ENCODE results near the gene GAS7. TPM values are rescaled to one million over a fixed set of nuclear protein-coding genes. Genes with fewer than 3 reads are reported as not detected.

GAS7 gene
- total and polyA plus RNA-seq, 9 of the 15 experiments (the other 6 are each of a cell fraction or from before 2014, with no cell fraction given), result 0.11 to 0.33 TPM; not detected in 7

DNA sequence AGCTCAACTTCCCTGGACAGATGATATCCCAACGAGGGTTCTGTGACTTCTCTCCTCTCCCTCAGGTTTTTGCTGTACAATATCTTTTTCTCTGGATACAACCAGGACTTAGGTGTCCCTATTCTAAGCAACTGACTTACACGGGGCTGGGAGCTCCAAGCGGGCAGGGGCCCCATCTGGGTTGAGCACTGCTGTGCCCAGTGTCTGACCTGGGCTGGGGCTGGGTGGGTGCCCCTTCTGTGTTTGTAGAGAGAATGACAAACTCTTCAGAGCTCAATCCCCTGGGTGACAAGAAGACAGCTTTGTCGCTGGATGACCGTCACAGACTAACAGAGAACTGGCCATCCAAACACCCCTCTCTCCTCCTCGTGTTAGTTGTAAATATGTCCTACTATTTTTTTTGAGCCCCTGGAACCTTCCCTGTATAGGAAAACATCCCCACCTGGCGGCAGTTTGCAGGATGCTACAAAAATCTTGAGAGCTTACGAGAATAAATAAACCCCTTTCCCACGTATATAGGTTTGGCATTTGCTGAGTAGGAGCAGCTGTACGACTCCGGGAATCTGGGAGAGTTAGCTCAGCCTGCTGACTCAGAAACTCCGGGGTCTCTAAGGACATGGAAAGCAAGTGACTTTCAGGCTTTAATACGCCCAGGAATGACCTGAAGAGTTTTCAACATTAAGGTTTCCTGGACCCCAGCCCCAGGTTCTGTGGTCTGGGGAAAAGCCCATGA lies 269.6 kb downstream of the GAS7 start:
- intact Hi-C loops (cut with micrococcal nuclease) (no loop called here), in situ Hi-C loops (cut with MboI) (loop anchor here (10.0 kb wide), 1 partner anchor 686 kb away; no protein-coding TSS in a partner anchor)
- Histone ChIP-seq H3K9ac (ENCODE audit: insufficient read depth in 1 of 2, low read depth in 2 of 2, low read length in 2 of 2) (no peak overlapping the region), H2AFZ (ENCODE audit: low read depth, low read length) (no peak overlapping the region), H4K20me1 (replicated peaks; ENCODE audit: control insufficient read depth, insufficient read depth, low read length) (no peaks in the 10 kb centered on the region), H3K9me3 (replicated peaks; ENCODE audit: control insufficient read depth, insufficient read depth, low read depth, low read length) (no peaks in the 10 kb centered on the region), H3K36me3 (ENCODE audit: control insufficient read depth, insufficient read depth, low read length) (no peaks in the 10 kb centered on the region), H3K4me2 (ENCODE audit: insufficient read depth, low read length) (no peak overlapping the region), H3K9me1 (ENCODE audit: control insufficient read depth, insufficient read depth, low read length) (no peaks in the 10 kb centered on the region), H3K4me3 (no peak overlapping the region), H3K27me3 (ENCODE audit: control insufficient read depth in 2 of 2, insufficient read depth in 2 of 2, low read length in 2 of 2) (peaks cover 0 to 6% of the 10 kb centered on the region in 2 experiments; a peak in 3 of 5 replicates), H3K4me1 (replicated peaks in 1 of 2; ENCODE audit: control insufficient read depth in 2 of 2, insufficient read depth in 2 of 2, low read length in 2 of 2) (no peaks in the 10 kb centered on the region), H3K27ac (ENCODE audit: extremely low read depth, low read depth, low read length) (no peak overlapping the region), H3K79me2 (ENCODE audit: control insufficient read depth, insufficient read depth, low read length) (no peaks in the 10 kb centered on the region)
- FAIRE-seq (no peak), DNase-seq (ENCODE audit: extremely low read depth in 1 of 4, low spot score in 3 of 4) (peak; percentile 12 to 28 (median 17)), ATAC-seq (0 out of 3 replicates have a peak, but pooled peaks have one; percentile 31)
- WGBS (ENCODE audit: insufficient coverage, low coverage, missing lambda C conversion rate), result 0% methylated on average over 11 of the region's 13 CpGs
- ChIA-PET POLR2A (no interaction called here), CTCF (ENCODE audit: low intra/inter-chr PET ratio) (interaction anchor here (0.7 kb wide), 1 partner anchor 690 kb away, joined by 4 read pairs; no protein-coding TSS in a partner anchor)
- BruUV-seq (replicated peaks), result no TSS peak
- TF ChIP-seq KLF1 (tag; IDR thresholded peaks at IDR 0.05) (no peak), ZFX (CRISPR knock-in tag; IDR thresholded peaks at IDR 0.05) (no peak), NFRKB (IDR thresholded peaks at IDR 0.05; ENCODE audit: low read depth) (no peak), NFIC (IDR thresholded peaks at IDR 0.05) (no peak), FOXM1 (IDR thresholded peaks at IDR 0.05; ENCODE audit: low read depth) (no peak), FOXM1 (CRISPR knock-in tag; IDR thresholded peaks at IDR 0.05; ENCODE audit: low read depth) (no peak), ZNF384 (IDR thresholded peaks at IDR 0.05; ENCODE audit: low read depth, low read length) (peak; percentile 64), KAT7 (CRISPR knock-in tag; IDR thresholded peaks at IDR 0.05; ENCODE audit: borderline replicate concordance) (no peak), ID3 (CRISPR knock-in tag; IDR thresholded peaks at IDR 0.05) (no peak), ID3 (tag; IDR thresholded peaks at IDR 0.05) (no peak), CTCF (IDR thresholded peaks at IDR 0.05 in 2 of 3, conservative IDR thresholded peaks at IDR 0.05 in 1 of 3; ENCODE audit: insufficient read depth in 2 of 3, low read depth in 1 of 3, low read length in 3 of 3) (peak; percentile 16 to 54 (median 43); a peak in 5 of 6 replicates), ZNF79 (CRISPR knock-in tag; IDR thresholded peaks at IDR 0.05; ENCODE audit: low read depth) (no peak), MTA3 (IDR thresholded peaks at IDR 0.05; ENCODE audit: borderline replicate concordance) (no peak), ATF1 (CRISPR knock-in tag; IDR thresholded peaks at IDR 0.05) (no peak), ATF1 (tag; IDR thresholded peaks at IDR 0.05) (no peak), KAT2B (IDR thresholded peaks at IDR 0.05; ENCODE audit: low read depth, low read length) (no peak), SIN3A (IDR thresholded peaks at IDR 0.05; ENCODE audit: borderline replicate concordance in 2 of 2, control insufficient read depth in 1 of 2, low read depth in 2 of 2, low read length in 2 of 2) (no peak), ZNF174 (CRISPR knock-in tag; IDR thresholded peaks at IDR 0.05) (no peak), ADNP (tag; IDR thresholded peaks at IDR 0.05) (no peak)
- TF ChIP-seq, protein P1, sequence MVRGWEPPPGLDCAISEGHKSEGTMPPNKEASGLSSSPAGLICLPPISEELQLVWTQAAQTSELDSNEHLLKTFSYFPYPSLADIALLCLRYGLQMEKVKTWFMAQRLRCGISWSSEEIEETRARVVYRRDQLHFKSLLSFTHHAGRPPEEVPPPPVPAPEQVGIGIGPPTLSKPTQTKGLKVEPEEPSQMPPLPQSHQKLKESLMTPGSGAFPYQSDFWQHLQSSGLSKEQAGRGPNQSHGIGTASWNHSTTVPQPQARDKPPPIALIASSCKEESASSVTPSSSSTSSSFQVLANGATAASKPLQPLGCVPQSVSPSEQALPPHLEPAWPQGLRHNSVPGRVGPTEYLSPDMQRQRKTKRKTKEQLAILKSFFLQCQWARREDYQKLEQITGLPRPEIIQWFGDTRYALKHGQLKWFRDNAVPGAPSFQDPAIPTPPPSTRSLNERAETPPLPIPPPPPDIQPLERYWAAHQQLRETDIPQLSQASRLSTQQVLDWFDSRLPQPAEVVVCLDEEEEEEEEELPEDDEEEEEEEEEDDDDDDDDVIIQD (CRISPR knock-in tag; IDR thresholded peaks at IDR 0.05), result no peak
